NT2/D1 (cell line): ENCODE results near the gene OR1F1.

Source experiments
- SUZ12 ChIP-seq: IDR thresholded peaks from 2 replicates; pipeline ENCODE4 v1.6.1; 2011; ENCODE audit not compliant: insufficient read length, insufficient read depth; ENCODE audit errors: extremely low read depth
- YY1 ChIP-seq: IDR thresholded peaks from 2 replicates; pipeline ENCODE4 v1.6.1; 2011; ENCODE audit not compliant: insufficient read length, insufficient read depth
- ZNF274 ChIP-seq: IDR thresholded peaks from 2 replicates; pipeline ENCODE4 v1.6.1; 2011; ENCODE audit warnings: mild to moderate bottlenecking, low read depth, low read length

DNA sequence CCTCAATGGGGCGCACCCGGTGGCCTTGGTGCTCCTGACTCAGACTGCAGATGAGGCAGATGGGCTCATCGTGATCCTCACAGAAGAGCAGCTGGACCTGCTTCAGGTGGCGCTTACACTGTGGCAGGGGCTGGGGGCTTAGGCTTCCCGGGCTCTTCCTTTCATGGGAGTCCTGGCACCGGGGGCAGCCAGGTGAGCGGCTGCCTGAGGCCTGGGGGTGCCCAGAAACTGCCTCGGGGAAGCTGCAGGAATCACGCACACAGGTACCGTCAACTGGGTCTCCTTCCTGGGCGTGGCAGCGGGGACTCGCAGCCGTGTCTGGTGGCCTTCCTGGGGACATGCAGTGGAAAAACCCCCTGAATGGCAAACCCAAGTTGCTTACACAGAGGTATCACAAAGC is 61.4 kb downstream of the OR1F1 start:
- TF ChIP-seq SUZ12: no peak
- no peak for TF ChIP-seq YY1
- TF ChIP-seq ZNF274: no peak
